ENCODE data around the gene GNE. TPM values are rescaled to one million over a fixed set of nuclear protein-coding genes. Genes with fewer than 3 reads are reported as not detected.

The GNE gene
- total and polyA plus RNA-seq, 8 donors = 15.7 to 21.3 (median 19.9) TPM

DNA sequence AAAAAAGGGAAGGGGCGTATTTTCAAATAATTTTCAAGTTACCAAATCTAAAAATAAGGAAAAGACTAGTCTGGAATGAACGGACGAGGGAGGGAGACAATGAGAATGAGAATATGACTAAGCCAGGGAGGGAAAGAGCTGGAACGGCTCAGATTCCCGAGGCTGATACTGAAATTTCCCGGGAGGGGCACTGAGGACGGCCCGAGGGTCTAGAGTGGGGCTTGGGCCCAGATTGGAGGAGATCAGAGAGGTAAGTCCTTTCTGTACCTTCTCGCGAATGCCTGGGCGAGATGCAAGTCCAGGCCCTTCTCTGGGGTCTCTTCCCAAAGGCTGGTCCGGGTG, 92.5 kb downstream of the GNE start:
- peak overlapping the region; percentile 40 to 45 for H3K4me3 ChIP-seq
- H3K9me3 ChIP-seq = no peaks in the 10 kb centered on the region
- DNase-seq (no peak), ATAC-seq (peak; percentile 26)
- intact Hi-C loops (cut with DNase I) = loop anchor here in 1 of 2 donors (5.0 kb wide), 1 partner anchor 63 kb away; no protein-coding TSS in a partner anchor
- peaks cover 0 to 7% of the 10 kb centered on the region in 2 donors for H3K27me3 ChIP-seq
- peak overlapping the region; percentile 53 to 79 for H3K27ac ChIP-seq
- peaks cover 0 to 16% of the 10 kb centered on the region in 2 donors for H3K36me3 ChIP-seq
- TF ChIP-seq, protein P1, sequence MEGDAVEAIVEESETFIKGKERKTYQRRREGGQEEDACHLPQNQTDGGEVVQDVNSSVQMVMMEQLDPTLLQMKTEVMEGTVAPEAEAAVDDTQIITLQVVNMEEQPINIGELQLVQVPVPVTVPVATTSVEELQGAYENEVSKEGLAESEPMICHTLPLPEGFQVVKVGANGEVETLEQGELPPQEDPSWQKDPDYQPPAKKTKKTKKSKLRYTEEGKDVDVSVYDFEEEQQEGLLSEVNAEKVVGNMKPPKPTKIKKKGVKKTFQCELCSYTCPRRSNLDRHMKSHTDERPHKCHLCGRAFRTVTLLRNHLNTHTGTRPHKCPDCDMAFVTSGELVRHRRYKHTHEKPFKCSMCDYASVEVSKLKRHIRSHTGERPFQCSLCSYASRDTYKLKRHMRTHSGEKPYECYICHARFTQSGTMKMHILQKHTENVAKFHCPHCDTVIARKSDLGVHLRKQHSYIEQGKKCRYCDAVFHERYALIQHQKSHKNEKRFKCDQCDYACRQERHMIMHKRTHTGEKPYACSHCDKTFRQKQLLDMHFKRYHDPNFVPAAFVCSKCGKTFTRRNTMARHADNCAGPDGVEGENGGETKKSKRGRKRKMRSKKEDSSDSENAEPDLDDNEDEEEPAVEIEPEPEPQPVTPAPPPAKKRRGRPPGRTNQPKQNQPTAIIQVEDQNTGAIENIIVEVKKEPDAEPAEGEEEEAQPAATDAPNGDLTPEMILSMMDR (IDR thresholded peaks at IDR 0.05) = no peak
- peaks cover 9 to 31% of the 10 kb centered on the region in 2 donors for H3K4me1 ChIP-seq

DNA sequence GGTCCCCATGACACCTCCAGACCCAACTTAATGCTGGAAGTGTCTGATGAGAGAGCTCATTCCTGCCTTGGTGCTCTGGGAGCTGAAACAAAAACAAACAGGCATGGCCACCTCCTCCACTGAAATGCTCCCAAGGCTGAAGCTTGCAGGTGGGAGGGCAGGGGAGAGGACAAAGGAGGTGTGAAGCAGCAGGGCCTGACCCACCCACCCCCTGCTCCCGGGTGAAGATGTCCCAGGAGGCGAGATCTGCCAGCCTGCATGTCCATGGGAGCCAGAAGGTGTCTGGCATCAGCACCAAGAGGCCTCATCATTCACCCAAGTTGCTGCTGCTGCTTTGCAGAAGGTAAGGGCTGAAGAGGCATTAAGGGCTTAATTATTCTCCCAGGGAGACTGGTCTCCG, 93.3 kb downstream of the GNE start:
- no peaks in the 10 kb centered on the region for H3K9me3 ChIP-seq
- ATAC-seq (no peak), DNase-seq (no peak)
- peaks cover 0 to 7% of the 10 kb centered on the region in 2 donors for H3K27me3 ChIP-seq
- intact Hi-C loops (cut with DNase I) = loop anchor here in 1 of 2 donors (5.0 kb wide), 1 partner anchor 63 kb away; no protein-coding TSS in a partner anchor
- peaks cover 9 to 31% of the 10 kb centered on the region in 2 donors for H3K4me1 ChIP-seq
- H3K36me3 ChIP-seq = peaks cover 0 to 19% of the 10 kb centered on the region in 2 donors
- no peak overlapping the region for H3K4me3 ChIP-seq
- peak overlapping the region in 1 of 2 donors; percentile 79 for H3K27ac ChIP-seq
- TF ChIP-seq, protein P1 (IDR thresholded peaks at IDR 0.05) = no peak

Other genes starting within 250 kb of the GNE start
- gene RECK, start 221.5 kb downstream of the GNE start, total RNA-seq = 10 to 100 TPM; 18.5 to 20.7 TPM
- 10 to 100 TPM; 22.0 to 23.7 (median 23.0) TPM for gene RECK, start 221.5 kb downstream of the GNE start, polyA plus RNA-seq (ENCODE audit: insufficient read length in 6 of 6)
- 10 to 100 TPM; 47.7 to 94.5 TPM for gene GLIPR2, start 121.7 kb downstream of the GNE start, total RNA-seq
- gene GLIPR2, start 121.7 kb downstream of the GNE start, polyA plus RNA-seq (ENCODE audit: insufficient read length in 6 of 6) = 10 to 100 TPM; 33.0 to 37.7 (median 34.4) TPM
- gene CCIN, start 89.1 kb downstream of the GNE start, total RNA-seq = 1 to 10 TPM in 1 of 2 donors, under 1 TPM in 1; 0.67 to 1.5 TPM
- under 1 TPM in 4 of 6 donors, not detected in 2; 0.13 to 0.21 (median 0.14) TPM for gene CCIN, start 89.1 kb downstream of the GNE start, polyA plus RNA-seq (ENCODE audit: insufficient read length in 6 of 6)
- 100 to 1,000 TPM; 199 to 219 TPM for gene CLTA, start 67.5 kb downstream of the GNE start, total RNA-seq
- gene CLTA, start 67.5 kb downstream of the GNE start, polyA plus RNA-seq (ENCODE audit: insufficient read length in 6 of 6) = 100 to 1,000 TPM; 210 to 237 (median 223) TPM
- 10 to 100 TPM; 35.5 to 39.5 TPM for gene RNF38, start 141.8 kb upstream of the GNE start, total RNA-seq
- gene RNF38, start 141.8 kb upstream of the GNE start, polyA plus RNA-seq (ENCODE audit: insufficient read length in 6 of 6) = 10 to 100 TPM; 36.6 to 47.2 (median 41.5) TPM

Data from left lung (tissue), 10 donors.